ENCODE results near the gene RTRAF. TPM values are rescaled to one million over a fixed set of nuclear protein-coding genes. Genes with fewer than 3 reads are reported as not detected.

The RTRAF gene
- polyA plus RNA-seq, 1 donor (not counting 4 experiments of a cell fraction or from before 2014, with no cell fraction given), result 255 TPM

- H2AFZ ChIP-seq (ENCODE audit: control insufficient read depth, low read length), result no peak overlapping the region
- no peak overlapping the region for H3K4me2 ChIP-seq (ENCODE audit: control insufficient read depth, extremely low read depth, insufficient read depth, low read depth, low read length)
- no peak for TF ChIP-seq EZH2 (IDR thresholded peaks at IDR 0.05; ENCODE audit: low read length)
- TF ChIP-seq CTCF (optimal IDR thresholded peaks at IDR 0.05 in 1 of 3, IDR thresholded peaks at IDR 0.05 in 1 of 3, conservative IDR thresholded peaks at IDR 0.05 in 1 of 3; ENCODE audit: extremely low read depth in 1 of 3, insufficient read depth in 2 of 3, low read length in 3 of 3), result no peak
- no peaks in the 10 kb centered on the region for H3K36me3 ChIP-seq (ENCODE audit: control insufficient read depth in 2 of 2, extremely low read depth in 1 of 2, insufficient read depth in 2 of 2, low read length in 2 of 2)
- no peaks in the 10 kb centered on the region for H3K9me3 ChIP-seq (ENCODE audit: control insufficient read depth, low read depth, low read length)
- DNase-seq (ENCODE audit: low read depth, low spot score) (no peak), FAIRE-seq (no peak)
- H3K9me1 ChIP-seq (ENCODE audit: control insufficient read depth, extremely low read depth, insufficient read depth, low read length), result no peaks in the 10 kb centered on the region
- H3K79me2 ChIP-seq (ENCODE audit: control insufficient read depth, insufficient read depth, low read length), result no peaks in the 10 kb centered on the region
- no peak overlapping the region for H3K27ac ChIP-seq (ENCODE audit: control insufficient read depth, insufficient read depth, low read length)
- H3K27me3 ChIP-seq (ENCODE audit: control insufficient read depth, extremely low read depth, insufficient read depth, low read length), result no peaks in the 10 kb centered on the region
- dilution Hi-C loops (cut with MboI; ENCODE audit: extremely low pct_ligation_motif_present, low sequenced_read_pairs), result no loop called here
- H4K20me1 ChIP-seq (ENCODE audit: control insufficient read depth, extremely low read depth, insufficient read depth, low read length), result no peaks in the 10 kb centered on the region
- peaks cover 5% of the 10 kb centered on the region for H3K4me1 ChIP-seq (ENCODE audit: control insufficient read depth, extremely low read depth, insufficient read depth, low read length)
- H3K9ac ChIP-seq (ENCODE audit: control insufficient read depth, extremely low read depth, insufficient read depth, low read length), result no peak overlapping the region
- H3K4me3 ChIP-seq (ENCODE audit: control insufficient read depth in 2 of 3, extremely low read depth in 1 of 3, insufficient read depth in 2 of 3, low read depth in 1 of 3, low read length in 3 of 3), result no peak overlapping the region
These were observed 40.5 kb downstream of the RTRAF start for GRCh38 chr14:52029881-52030280.

- no peak overlapping the region for H3K4me2 ChIP-seq (ENCODE audit: control insufficient read depth, extremely low read depth, insufficient read depth, low read depth, low read length)
- no peaks in the 10 kb centered on the region for H3K36me3 ChIP-seq (ENCODE audit: control insufficient read depth in 2 of 2, extremely low read depth in 1 of 2, insufficient read depth in 2 of 2, low read length in 2 of 2)
- no peak overlapping the region for H3K27ac ChIP-seq (ENCODE audit: control insufficient read depth, insufficient read depth, low read length)
- H4K20me1 ChIP-seq (ENCODE audit: control insufficient read depth, extremely low read depth, insufficient read depth, low read length), result no peaks in the 10 kb centered on the region
- H3K4me3 ChIP-seq (ENCODE audit: control insufficient read depth in 2 of 3, extremely low read depth in 1 of 3, insufficient read depth in 2 of 3, low read depth in 1 of 3, low read length in 3 of 3), result no peak overlapping the region
- dilution Hi-C loops (cut with MboI; ENCODE audit: extremely low pct_ligation_motif_present, low sequenced_read_pairs), result no loop called here
- H3K4me1 ChIP-seq (ENCODE audit: control insufficient read depth, extremely low read depth, insufficient read depth, low read length), result peaks cover 5% of the 10 kb centered on the region
- H3K9me3 ChIP-seq (ENCODE audit: control insufficient read depth, low read depth, low read length), result no peaks in the 10 kb centered on the region
- H3K27me3 ChIP-seq (ENCODE audit: control insufficient read depth, extremely low read depth, insufficient read depth, low read length), result no peaks in the 10 kb centered on the region
- no peaks in the 10 kb centered on the region for H3K9me1 ChIP-seq (ENCODE audit: control insufficient read depth, extremely low read depth, insufficient read depth, low read length)
- TF ChIP-seq CTCF (optimal IDR thresholded peaks at IDR 0.05 in 1 of 3, IDR thresholded peaks at IDR 0.05 in 1 of 3, conservative IDR thresholded peaks at IDR 0.05 in 1 of 3; ENCODE audit: extremely low read depth in 1 of 3, insufficient read depth in 2 of 3, low read length in 3 of 3), result no peak
- no peak for TF ChIP-seq EZH2 (IDR thresholded peaks at IDR 0.05; ENCODE audit: low read length)
- FAIRE-seq, result no peak
- no peak overlapping the region for H2AFZ ChIP-seq (ENCODE audit: control insufficient read depth, low read length)
- DNase-seq (ENCODE audit: low read depth, low spot score), result no peak
- no peaks in the 10 kb centered on the region for H3K79me2 ChIP-seq (ENCODE audit: control insufficient read depth, insufficient read depth, low read length)
- no peak overlapping the region for H3K9ac ChIP-seq (ENCODE audit: control insufficient read depth, extremely low read depth, insufficient read depth, low read length)
These were observed 42.4 kb downstream of the RTRAF start for GRCh38 chr14:52031781-52032180.
